ENCODE measurements around the gene NRG3. TPM values are rescaled to one million over a fixed set of nuclear protein-coding genes. Genes with fewer than 3 reads are reported as not detected.

Gene NRG3
- total RNA-seq, 1 donor from 2014 or later = 32.2 TPM

- H3K27me3 Mint-ChIP-seq = no peaks in the 10 kb centered on the region
- no peak for DNase-seq (ENCODE audit: low spot score, unreplicated experiment)
- H3K4me3 Mint-ChIP-seq (ENCODE audit: low read depth) = no peak overlapping the region
- no peak for TF ChIP-seq CTCF (IDR thresholded peaks at IDR 0.05; ENCODE audit: unreplicated experiment)
- H3K27ac Mint-ChIP-seq = no peak overlapping the region
- peaks cover 8% of the 10 kb centered on the region for H3K9me3 Mint-ChIP-seq (ENCODE audit: low read depth)
- H3K4me1 Mint-ChIP-seq (ENCODE audit: low read depth) = peaks cover 24% of the 10 kb centered on the region
- no peaks in the 10 kb centered on the region for H3K36me3 Mint-ChIP-seq (ENCODE audit: insufficient read depth)
Measured at GRCh38 chr10:82396886-82397285, 521.9 kb downstream of the NRG3 start.

GRCh38 chr10:82397854-82398253, 522.9 kb downstream of the NRG3 start:
- Mint-ChIP-seq H3K4me1 (ENCODE audit: low read depth) (peaks cover 20% of the 10 kb centered on the region), H3K27me3 (no peaks in the 10 kb centered on the region), H3K27ac (peak overlapping the region; percentile 34), H3K9me3 (ENCODE audit: low read depth) (peaks cover 8% of the 10 kb centered on the region), H3K36me3 (ENCODE audit: insufficient read depth) (no peaks in the 10 kb centered on the region), H3K4me3 (ENCODE audit: low read depth) (no peak overlapping the region)
- no peak for TF ChIP-seq CTCF (IDR thresholded peaks at IDR 0.05; ENCODE audit: unreplicated experiment)
- no peak for DNase-seq (ENCODE audit: low spot score, unreplicated experiment)

- no peak overlapping the region for H3K4me3 Mint-ChIP-seq (ENCODE audit: low read depth)
- no peaks in the 10 kb centered on the region for H3K36me3 Mint-ChIP-seq (ENCODE audit: insufficient read depth)
- peaks cover 8% of the 10 kb centered on the region for H3K9me3 Mint-ChIP-seq (ENCODE audit: low read depth)
- no peak for DNase-seq (ENCODE audit: low spot score, unreplicated experiment)
- peaks cover 20% of the 10 kb centered on the region for H3K4me1 Mint-ChIP-seq (ENCODE audit: low read depth)
- H3K27me3 Mint-ChIP-seq = no peaks in the 10 kb centered on the region
- TF ChIP-seq CTCF (IDR thresholded peaks at IDR 0.05; ENCODE audit: unreplicated experiment) = no peak
- no peak overlapping the region for H3K27ac Mint-ChIP-seq
Measured at GRCh38 chr10:82399850-82400249, 524.9 kb downstream of the NRG3 start.

GRCh38 chr10:82400841-82401240, 525.8 kb downstream of the NRG3 start:
- no peak for TF ChIP-seq CTCF (IDR thresholded peaks at IDR 0.05; ENCODE audit: unreplicated experiment)
- peaks cover 4% of the 10 kb centered on the region for H3K9me3 Mint-ChIP-seq (ENCODE audit: low read depth)
- DNase-seq (ENCODE audit: low spot score, unreplicated experiment) = no peak
- no peaks in the 10 kb centered on the region for H3K36me3 Mint-ChIP-seq (ENCODE audit: insufficient read depth)
- H3K27me3 Mint-ChIP-seq = no peaks in the 10 kb centered on the region
- H3K27ac Mint-ChIP-seq = no peak overlapping the region
- no peak overlapping the region for H3K4me3 Mint-ChIP-seq (ENCODE audit: low read depth)
- H3K4me1 Mint-ChIP-seq (ENCODE audit: low read depth) = peaks cover 20% of the 10 kb centered on the region

- no peak overlapping the region for H3K4me3 Mint-ChIP-seq (ENCODE audit: low read depth)
Measured at GRCh38 chr10:82402906-82403401, 528.0 kb downstream of the NRG3 start.

More at GRCh38 chr10:82402906-82403401, 528.0 kb downstream of the NRG3 start:
- Mint-ChIP-seq H3K36me3 (ENCODE audit: insufficient read depth) (no peaks in the 10 kb centered on the region), H3K27ac (no peak overlapping the region), H3K4me1 (ENCODE audit: low read depth) (peaks cover 8% of the 10 kb centered on the region), H3K9me3 (ENCODE audit: low read depth) (no peaks in the 10 kb centered on the region), H3K27me3 (no peaks in the 10 kb centered on the region)
- no peak for TF ChIP-seq CTCF (IDR thresholded peaks at IDR 0.05; ENCODE audit: unreplicated experiment)
- no peak for DNase-seq (ENCODE audit: low spot score, unreplicated experiment)
